ENCODE results near the gene LFNG. TPM values are rescaled to one million over a fixed set of nuclear protein-coding genes. Genes with fewer than 3 reads are reported as not detected.

LFNG gene
- total RNA-seq, 4 donors from 2014 or later = 105 to 198 (median 150) TPM

DNA sequence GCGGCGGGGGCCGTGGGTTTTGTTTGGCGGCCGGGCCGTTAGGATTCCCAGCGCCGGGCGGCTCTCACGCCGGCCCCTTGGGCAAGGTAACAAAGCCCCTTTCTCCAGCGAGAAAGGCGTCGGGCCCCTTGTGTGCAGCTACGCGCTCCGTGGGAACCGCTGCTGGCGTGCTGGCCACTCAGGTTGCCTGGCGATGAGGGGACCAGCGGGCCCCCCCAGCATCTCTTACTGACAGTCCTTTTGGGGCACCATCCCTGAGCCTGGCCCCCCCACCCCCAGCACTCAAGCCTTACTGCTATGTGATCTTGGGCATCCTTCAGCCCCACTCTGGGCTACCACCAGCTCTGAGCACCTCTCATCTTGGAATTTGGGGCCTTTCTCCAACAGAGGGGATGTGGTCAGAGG lies 1.8 kb downstream of the LFNG start:
- H3K4me1 ChIP-seq = peaks cover 82% of the 10 kb centered on the region
- no peaks in the 10 kb centered on the region for H3K9me3 ChIP-seq
- peaks cover 7% of the 10 kb centered on the region for H3K27me3 ChIP-seq
- no peak for DNase-seq (ENCODE audit: low spot score in 2 of 2)
- TF ChIP-seq EP300 (IDR thresholded peaks at IDR 0.05) (no peak), POLR2AphosphoS5 (IDR thresholded peaks at IDR 0.05) (no peak), POLR2A (IDR thresholded peaks at IDR 0.05) (no peak), CTCF (IDR thresholded peaks at IDR 0.05) (no peak)
- peak overlapping the region; percentile 64 for H3K4me3 ChIP-seq
- H3K27ac ChIP-seq = peak overlapping the region; percentile 90
- 44% methylated on average over 6 of the region's 21 CpGs for WGBS
- peaks cover 9% of the 10 kb centered on the region for H3K36me3 ChIP-seq

- Histone ChIP-seq H3K36me3 (peaks cover 14% of the 10 kb centered on the region), H3K27ac (peak overlapping the region; percentile 90), H3K27me3 (peaks cover 7% of the 10 kb centered on the region), H3K4me1 (peaks cover 90% of the 10 kb centered on the region), H3K4me3 (peak overlapping the region; percentile 64), H3K9me3 (no peaks in the 10 kb centered on the region)
- TF ChIP-seq CTCF (IDR thresholded peaks at IDR 0.05) = no peak
- no peak for DNase-seq (ENCODE audit: low spot score in 2 of 2)
- 8% methylated on average over 14 of the region's 17 CpGs for WGBS
Observed at GRCh38 chr7:2521952-2522591, 2.5 kb downstream of the LFNG start.

GRCh38 chr7:2522780-2523433 lies 3.3 kb downstream of the LFNG start:
- no peak for TF ChIP-seq CTCF (IDR thresholded peaks at IDR 0.05)
- TF ChIP-seq EP300 (IDR thresholded peaks at IDR 0.05) = no peak
- no peak for TF ChIP-seq POLR2A (IDR thresholded peaks at IDR 0.05)
- no peak for TF ChIP-seq POLR2AphosphoS5 (IDR thresholded peaks at IDR 0.05)
- H3K9me3 ChIP-seq = no peaks in the 10 kb centered on the region
- H3K36me3 ChIP-seq = peaks cover 14% of the 10 kb centered on the region
- peaks cover 97% of the 10 kb centered on the region for H3K4me1 ChIP-seq
- H3K4me3 ChIP-seq = peak overlapping the region; percentile 64
- no peak for DNase-seq (ENCODE audit: low spot score in 2 of 2)
- WGBS = 29% methylated on average over 12 of the region's 19 CpGs
- peaks cover 7% of the 10 kb centered on the region for H3K27me3 ChIP-seq
- H3K27ac ChIP-seq = peak overlapping the region; percentile 90

GRCh38 chr7:2523461-2523936 lies 3.9 kb downstream of the LFNG start:
- Histone ChIP-seq H3K9me3 (no peaks in the 10 kb centered on the region), H3K27ac (peak overlapping the region; percentile 90), H3K4me1 (peaks cover 97% of the 10 kb centered on the region), H3K27me3 (peaks cover 7% of the 10 kb centered on the region), H3K4me3 (peak overlapping the region; percentile 64), H3K36me3 (peaks cover 14% of the 10 kb centered on the region)
- WGBS = no CpG with 5 or more reads among the region's 22 CpGs
- no peak for DNase-seq (ENCODE audit: low spot score in 2 of 2)
- TF ChIP-seq POLR2AphosphoS5 (IDR thresholded peaks at IDR 0.05) (peak in 1 of 3 donors; percentile 22), EP300 (IDR thresholded peaks at IDR 0.05) (no peak)

GRCh38 chr7:2523941-2524807 lies 4.6 kb downstream of the LFNG start:
- DNase-seq (ENCODE audit: low spot score in 2 of 2) = no peak
- Histone ChIP-seq H3K4me1 (peaks cover 97% of the 10 kb centered on the region), H3K4me3 (peak overlapping the region; percentile 64), H3K27me3 (peaks cover 7% of the 10 kb centered on the region), H3K27ac (peak overlapping the region; percentile 90), H3K36me3 (peaks cover 14% of the 10 kb centered on the region), H3K9me3 (no peaks in the 10 kb centered on the region)
- TF ChIP-seq EP300 (IDR thresholded peaks at IDR 0.05) (no peak), CTCF (IDR thresholded peaks at IDR 0.05) (no peak), POLR2AphosphoS5 (IDR thresholded peaks at IDR 0.05) (peak in 2 of 3 donors; percentile 31 to 67), POLR2A (IDR thresholded peaks at IDR 0.05) (no peak)
- 11% methylated on average over 10 of the region's 51 CpGs for WGBS
